ENCODE measurements around the gene PTPRH. TPM values are rescaled to one million over a fixed set of nuclear protein-coding genes. Genes with fewer than 3 reads are reported as not detected.

Gene PTPRH
- polyA plus RNA-seq, 1 of the 3 experiments (the other 2 are of a cell fraction): 1.1 TPM

DNA sequence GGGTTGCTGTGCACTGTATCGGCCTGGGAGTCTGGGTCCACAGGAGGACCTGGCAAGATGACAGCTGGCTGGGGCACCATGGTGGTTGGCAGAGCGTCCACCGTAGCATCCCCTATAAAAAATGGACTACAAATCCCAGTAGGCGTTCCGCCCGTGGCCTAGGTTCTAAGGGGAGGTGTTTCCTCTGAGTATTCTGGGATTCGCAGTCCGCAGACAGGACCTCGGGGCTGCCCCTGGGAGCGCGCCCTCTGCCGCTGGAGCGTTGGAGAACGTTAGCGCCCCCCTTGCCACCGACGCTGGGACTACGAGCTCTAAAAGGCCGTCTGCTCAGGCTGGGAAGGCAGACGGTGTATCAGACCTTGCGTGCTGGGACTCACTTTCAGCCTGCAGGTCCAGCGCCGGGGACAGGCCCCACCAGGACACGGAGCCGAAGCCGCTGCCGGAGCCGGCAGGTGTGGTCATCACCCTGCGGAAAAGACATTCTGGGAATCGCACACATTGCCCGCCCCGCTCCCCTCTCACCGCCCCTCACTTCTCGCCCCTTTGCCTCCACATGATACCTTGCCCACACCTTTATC, 43.3 kb downstream of the PTPRH start:
- Histone ChIP-seq H3K9me3 (no peaks in the 10 kb centered on the region), H3K36me3 (replicated peaks in 1 of 2; ENCODE audit: control insufficient read depth in 1 of 2, insufficient read depth in 2 of 2, low read length in 1 of 2) (no peaks in the 10 kb centered on the region), H2AFZ (ENCODE audit: low read depth) (peak overlapping the region; percentile 99), H3K4me2 (peak overlapping the region; percentile 94), H3K4me1 (ENCODE audit: control insufficient read depth in 1 of 2, insufficient read depth in 2 of 2, low read depth in 1 of 2, low read length in 1 of 2) (peaks cover 0 to 6% of the 10 kb centered on the region in 2 experiments; a peak in 1 of 4 replicates), H3K27ac (ENCODE audit: low read depth in 2 of 2, low read length in 1 of 2) (no peak overlapping the region), H3K79me2 (ENCODE audit: insufficient read depth) (no peaks in the 10 kb centered on the region), H3F3A (replicated peaks; ENCODE audit: insufficient read depth) (no peaks in the 10 kb centered on the region), H3K9me2 (no peaks in the 10 kb centered on the region), H4K20me1 (ENCODE audit: insufficient read depth) (no peaks in the 10 kb centered on the region), H3K27me3 (ENCODE audit: insufficient read depth) (peaks cover 52% of the 10 kb centered on the region), H3K9ac (no peak overlapping the region), H3K4me3 (ENCODE audit: low read depth in 2 of 2, low read length in 1 of 2) (peak overlapping the region; percentile 55 to 86)
- ChIA-PET CTCF (interaction anchor here (0.5 to 6.3 kb wide), 21 partner anchors 8 to 302 kb away, joined by 3 to 37 read pairs (median 4); partner anchors contain the start of genes PPP6R1, SYT5, TMEM238 and TNNI3), POLR2A (interaction anchor here (0.6 to 0.7 kb wide), 2 partner anchors 89 to 114 kb away, joined by 3 read pairs; partner anchors contain the start of gene HSPBP1)
- WGBS (ENCODE audit: low lambda C conversion rate): 0% methylated on average over 16 of the region's 34 CpGs
- peak; percentile 80 for DNase-seq
- TF ChIP-seq TAF1 (IDR thresholded peaks at IDR 0.05; ENCODE audit: borderline replicate concordance, low read depth, low read length) (no peak), RAD21 (IDR thresholded peaks at IDR 0.05; ENCODE audit: low read length) (0 out of 2 replicates have a peak, but pooled peaks have one; percentile 7), ELF1 (IDR thresholded peaks at IDR 0.05) (peak; percentile 25; the same call in 1 of the 2 replicates), SMC3 (IDR thresholded peaks at IDR 0.05; ENCODE audit: low read depth, low read length) (no peak; the same call in 1 of the 2 replicates), YY1 (IDR thresholded peaks at IDR 0.05; ENCODE audit: low read depth) (no peak), EP300 (IDR thresholded peaks at IDR 0.05; ENCODE audit: borderline replicate concordance in 1 of 2, low read depth in 1 of 2, low read length in 1 of 2) (no peak), NFIC (IDR thresholded peaks at IDR 0.05; ENCODE audit: borderline replicate concordance) (no peak), EZH2phosphoT487 (IDR thresholded peaks at IDR 0.05; ENCODE audit: borderline replicate concordance, low read depth) (no peak), FOXJ3 (CRISPR knock-in tag; IDR thresholded peaks at IDR 0.05) (no peak), CHD2 (IDR thresholded peaks at IDR 0.05; ENCODE audit: low read length, partially characterized antibody) (peak; percentile 46), NRF1 (IDR thresholded peaks at IDR 0.05; ENCODE audit: low read depth, low read length) (no peak), POLR2AphosphoS5 (IDR thresholded peaks at IDR 0.05; ENCODE audit: low read depth, low read length) (no peak), FOSL2 (IDR thresholded peaks at IDR 0.05; ENCODE audit: borderline replicate concordance, low read depth) (no peak), TEAD4 (IDR thresholded peaks at IDR 0.05; ENCODE audit: borderline replicate concordance, insufficient read depth) (no peak), JUND (IDR thresholded peaks at IDR 0.05) (no peak), FOXM1 (IDR thresholded peaks at IDR 0.05; ENCODE audit: low read depth) (peak; percentile 72), TCF12 (IDR thresholded peaks at IDR 0.05) (no peak), GABPA (IDR thresholded peaks at IDR 0.05; ENCODE audit: low read depth) (peak; percentile 54), RCOR1 (IDR thresholded peaks at IDR 0.05; ENCODE audit: low read length) (no peak), SIN3A (IDR thresholded peaks at IDR 0.05; ENCODE audit: borderline replicate concordance, low read depth, low read length) (no peak)
- TF ChIP-seq, protein P1, sequence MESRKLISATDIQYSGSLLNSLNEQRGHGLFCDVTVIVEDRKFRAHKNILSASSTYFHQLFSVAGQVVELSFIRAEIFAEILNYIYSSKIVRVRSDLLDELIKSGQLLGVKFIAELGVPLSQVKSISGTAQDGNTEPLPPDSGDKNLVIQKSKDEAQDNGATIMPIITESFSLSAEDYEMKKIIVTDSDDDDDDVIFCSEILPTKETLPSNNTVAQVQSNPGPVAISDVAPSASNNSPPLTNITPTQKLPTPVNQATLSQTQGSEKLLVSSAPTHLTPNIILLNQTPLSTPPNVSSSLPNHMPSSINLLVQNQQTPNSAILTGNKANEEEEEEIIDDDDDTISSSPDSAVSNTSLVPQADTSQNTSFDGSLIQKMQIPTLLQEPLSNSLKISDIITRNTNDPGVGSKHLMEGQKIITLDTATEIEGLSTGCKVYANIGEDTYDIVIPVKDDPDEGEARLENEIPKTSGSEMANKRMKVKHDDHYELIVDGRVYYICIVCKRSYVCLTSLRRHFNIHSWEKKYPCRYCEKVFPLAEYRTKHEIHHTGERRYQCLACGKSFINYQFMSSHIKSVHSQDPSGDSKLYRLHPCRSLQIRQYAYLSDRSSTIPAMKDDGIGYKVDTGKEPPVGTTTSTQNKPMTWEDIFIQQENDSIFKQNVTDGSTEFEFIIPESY (IDR thresholded peaks at IDR 0.05; ENCODE audit: borderline replicate concordance, low read depth): no peak
- TF ChIP-seq, protein P2, sequence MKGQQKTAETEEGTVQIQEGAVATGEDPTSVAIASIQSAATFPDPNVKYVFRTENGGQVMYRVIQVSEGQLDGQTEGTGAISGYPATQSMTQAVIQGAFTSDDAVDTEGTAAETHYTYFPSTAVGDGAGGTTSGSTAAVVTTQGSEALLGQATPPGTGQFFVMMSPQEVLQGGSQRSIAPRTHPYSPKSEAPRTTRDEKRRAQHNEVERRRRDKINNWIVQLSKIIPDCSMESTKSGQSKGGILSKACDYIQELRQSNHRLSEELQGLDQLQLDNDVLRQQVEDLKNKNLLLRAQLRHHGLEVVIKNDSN (IDR thresholded peaks at IDR 0.05; ENCODE audit: borderline replicate concordance, low read depth): no peak
- TF ChIP-seq, protein P3, sequence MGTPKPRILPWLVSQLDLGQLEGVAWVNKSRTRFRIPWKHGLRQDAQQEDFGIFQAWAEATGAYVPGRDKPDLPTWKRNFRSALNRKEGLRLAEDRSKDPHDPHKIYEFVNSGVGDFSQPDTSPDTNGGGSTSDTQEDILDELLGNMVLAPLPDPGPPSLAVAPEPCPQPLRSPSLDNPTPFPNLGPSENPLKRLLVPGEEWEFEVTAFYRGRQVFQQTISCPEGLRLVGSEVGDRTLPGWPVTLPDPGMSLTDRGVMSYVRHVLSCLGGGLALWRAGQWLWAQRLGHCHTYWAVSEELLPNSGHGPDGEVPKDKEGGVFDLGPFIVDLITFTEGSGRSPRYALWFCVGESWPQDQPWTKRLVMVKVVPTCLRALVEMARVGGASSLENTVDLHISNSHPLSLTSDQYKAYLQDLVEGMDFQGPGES (IDR thresholded peaks at IDR 0.05; ENCODE audit: low read depth, low read length): no peak
- TF ChIP-seq, protein P4, sequence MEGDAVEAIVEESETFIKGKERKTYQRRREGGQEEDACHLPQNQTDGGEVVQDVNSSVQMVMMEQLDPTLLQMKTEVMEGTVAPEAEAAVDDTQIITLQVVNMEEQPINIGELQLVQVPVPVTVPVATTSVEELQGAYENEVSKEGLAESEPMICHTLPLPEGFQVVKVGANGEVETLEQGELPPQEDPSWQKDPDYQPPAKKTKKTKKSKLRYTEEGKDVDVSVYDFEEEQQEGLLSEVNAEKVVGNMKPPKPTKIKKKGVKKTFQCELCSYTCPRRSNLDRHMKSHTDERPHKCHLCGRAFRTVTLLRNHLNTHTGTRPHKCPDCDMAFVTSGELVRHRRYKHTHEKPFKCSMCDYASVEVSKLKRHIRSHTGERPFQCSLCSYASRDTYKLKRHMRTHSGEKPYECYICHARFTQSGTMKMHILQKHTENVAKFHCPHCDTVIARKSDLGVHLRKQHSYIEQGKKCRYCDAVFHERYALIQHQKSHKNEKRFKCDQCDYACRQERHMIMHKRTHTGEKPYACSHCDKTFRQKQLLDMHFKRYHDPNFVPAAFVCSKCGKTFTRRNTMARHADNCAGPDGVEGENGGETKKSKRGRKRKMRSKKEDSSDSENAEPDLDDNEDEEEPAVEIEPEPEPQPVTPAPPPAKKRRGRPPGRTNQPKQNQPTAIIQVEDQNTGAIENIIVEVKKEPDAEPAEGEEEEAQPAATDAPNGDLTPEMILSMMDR (IDR thresholded peaks at IDR 0.05): peak; percentile 81
- TF ChIP-seq, protein P5, sequence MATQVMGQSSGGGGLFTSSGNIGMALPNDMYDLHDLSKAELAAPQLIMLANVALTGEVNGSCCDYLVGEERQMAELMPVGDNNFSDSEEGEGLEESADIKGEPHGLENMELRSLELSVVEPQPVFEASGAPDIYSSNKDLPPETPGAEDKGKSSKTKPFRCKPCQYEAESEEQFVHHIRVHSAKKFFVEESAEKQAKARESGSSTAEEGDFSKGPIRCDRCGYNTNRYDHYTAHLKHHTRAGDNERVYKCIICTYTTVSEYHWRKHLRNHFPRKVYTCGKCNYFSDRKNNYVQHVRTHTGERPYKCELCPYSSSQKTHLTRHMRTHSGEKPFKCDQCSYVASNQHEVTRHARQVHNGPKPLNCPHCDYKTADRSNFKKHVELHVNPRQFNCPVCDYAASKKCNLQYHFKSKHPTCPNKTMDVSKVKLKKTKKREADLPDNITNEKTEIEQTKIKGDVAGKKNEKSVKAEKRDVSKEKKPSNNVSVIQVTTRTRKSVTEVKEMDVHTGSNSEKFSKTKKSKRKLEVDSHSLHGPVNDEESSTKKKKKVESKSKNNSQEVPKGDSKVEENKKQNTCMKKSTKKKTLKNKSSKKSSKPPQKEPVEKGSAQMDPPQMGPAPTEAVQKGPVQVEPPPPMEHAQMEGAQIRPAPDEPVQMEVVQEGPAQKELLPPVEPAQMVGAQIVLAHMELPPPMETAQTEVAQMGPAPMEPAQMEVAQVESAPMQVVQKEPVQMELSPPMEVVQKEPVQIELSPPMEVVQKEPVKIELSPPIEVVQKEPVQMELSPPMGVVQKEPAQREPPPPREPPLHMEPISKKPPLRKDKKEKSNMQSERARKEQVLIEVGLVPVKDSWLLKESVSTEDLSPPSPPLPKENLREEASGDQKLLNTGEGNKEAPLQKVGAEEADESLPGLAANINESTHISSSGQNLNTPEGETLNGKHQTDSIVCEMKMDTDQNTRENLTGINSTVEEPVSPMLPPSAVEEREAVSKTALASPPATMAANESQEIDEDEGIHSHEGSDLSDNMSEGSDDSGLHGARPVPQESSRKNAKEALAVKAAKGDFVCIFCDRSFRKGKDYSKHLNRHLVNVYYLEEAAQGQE (IDR thresholded peaks at IDR 0.05; ENCODE audit: low read depth, low read length): no peak

All from SK-N-SH (cell line).